ENCODE data around the gene MBNL1. TPM values are rescaled to one million over a fixed set of nuclear protein-coding genes. Genes with fewer than 3 reads are reported as not detected.

MBNL1 gene
- total and polyA plus RNA-seq, 5 donors = 52.7 to 160 (median 149) TPM

- 2% methylated on average over 14 of the region's 14 CpGs for WGBS
- H3K27me3 ChIP-seq (ENCODE audit: control insufficient read depth, insufficient read depth) = no peaks in the 10 kb centered on the region
- H3K27ac ChIP-seq (ENCODE audit: low read length) = peak overlapping the region; percentile 94
- intact Hi-C loops (cut with DNase I) = no loop called here
- DNase-seq = peak in 2 of 3 donors; percentile 44 to 68
- H3K4me3 ChIP-seq (ENCODE audit: low read length) = peak overlapping the region; percentile 84
- peak; percentile 83 for ATAC-seq
- no peaks in the 10 kb centered on the region for H3K9me3 ChIP-seq (ENCODE audit: control insufficient read depth, low read length)
- H3K4me1 ChIP-seq (ENCODE audit: control insufficient read depth, insufficient read depth, low read length) = peaks cover 10% of the 10 kb centered on the region
Measured at GRCh38 chr3:152298393-152299248, 29.9 kb downstream of the MBNL1 start.

DNA sequence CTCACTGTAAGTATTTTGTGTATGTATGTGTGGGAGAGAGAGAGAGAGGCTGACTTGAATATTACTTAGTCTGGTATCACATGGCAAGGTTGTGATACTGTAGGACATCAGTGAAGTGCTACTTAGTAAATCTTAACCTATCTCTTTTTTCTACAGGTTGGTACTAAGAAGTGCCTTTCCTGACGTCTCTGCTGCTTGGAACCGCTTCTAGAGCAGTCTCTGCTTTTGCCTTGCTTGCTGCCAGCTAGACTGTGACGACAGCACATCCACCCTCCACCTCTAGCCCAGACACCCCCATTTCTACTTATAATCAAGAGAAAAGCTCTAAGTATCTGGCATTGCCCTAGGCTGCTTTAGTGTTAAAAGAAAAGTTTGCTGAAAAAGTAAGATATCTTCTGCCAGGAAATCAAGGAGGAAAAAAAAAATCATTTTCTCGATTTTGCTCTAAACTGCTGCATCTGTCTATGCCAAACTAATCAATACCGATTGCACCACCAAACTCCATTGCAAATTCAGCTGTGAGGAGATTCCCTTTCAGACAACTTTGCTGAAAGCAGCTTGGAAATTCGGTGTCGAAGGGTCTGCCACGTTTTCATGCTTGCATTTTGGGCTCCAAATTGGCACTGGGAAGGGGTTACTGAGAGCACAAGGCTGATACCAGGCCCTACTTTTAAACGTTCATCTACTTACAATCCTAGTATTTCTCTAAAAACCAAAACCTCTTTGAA, 30.7 kb downstream of the MBNL1 start:
- Histone ChIP-seq H3K9me3 (ENCODE audit: control insufficient read depth, low read length) (no peaks in the 10 kb centered on the region), H3K27me3 (ENCODE audit: control insufficient read depth, insufficient read depth) (no peaks in the 10 kb centered on the region), H3K4me3 (ENCODE audit: low read length) (peak overlapping the region; percentile 84), H3K27ac (ENCODE audit: low read length) (peak overlapping the region; percentile 94), H3K4me1 (ENCODE audit: control insufficient read depth, insufficient read depth, low read length) (peaks cover 10% of the 10 kb centered on the region)
- ATAC-seq (peak; percentile 57 to 60), DNase-seq (peak in 1 of 3 donors; percentile 54)
- 29% methylated on average over 9 of the region's 9 CpGs for WGBS
- intact Hi-C loops (cut with DNase I) = no loop called here

GRCh38 chr3:152300029-152300731, 31.5 kb downstream of the MBNL1 start:
- H3K4me3 ChIP-seq (ENCODE audit: low read length) = peak overlapping the region; percentile 62
- peak overlapping the region; percentile 94 for H3K27ac ChIP-seq (ENCODE audit: low read length)
- ATAC-seq = no peak
- peaks cover 12% of the 10 kb centered on the region for H3K4me1 ChIP-seq (ENCODE audit: control insufficient read depth, insufficient read depth, low read length)
- H3K9me3 ChIP-seq (ENCODE audit: control insufficient read depth, low read length) = no peaks in the 10 kb centered on the region
- intact Hi-C loops (cut with DNase I) = loop anchor here in 1 of 4 donors (10.0 kb wide), 1 partner anchor 135 kb away; no protein-coding TSS in a partner anchor
- no peaks in the 10 kb centered on the region for H3K27me3 ChIP-seq (ENCODE audit: control insufficient read depth, insufficient read depth)
- 42% methylated on average over 8 of the region's 8 CpGs for WGBS
- DNase-seq = no peak

GRCh38 chr3:152301745-152302181, 33.0 kb downstream of the MBNL1 start:
- H3K27me3 ChIP-seq (ENCODE audit: control insufficient read depth, insufficient read depth) = no peaks in the 10 kb centered on the region
- intact Hi-C loops (cut with DNase I) = loop anchor here in 1 of 4 donors (10.0 kb wide), 1 partner anchor 133 kb away; no protein-coding TSS in a partner anchor
- ATAC-seq (no peak), DNase-seq (no peak)
- 42% methylated on average over 3 of the region's 3 CpGs for whole genome bisulfite sequencing
- peak overlapping the region; percentile 94 for H3K27ac ChIP-seq (ENCODE audit: low read length)
- peak overlapping the region; percentile 62 for H3K4me3 ChIP-seq (ENCODE audit: low read length)
- H3K4me1 ChIP-seq (ENCODE audit: control insufficient read depth, insufficient read depth, low read length) = peaks cover 6% of the 10 kb centered on the region
- H3K9me3 ChIP-seq (ENCODE audit: control insufficient read depth, low read length) = no peaks in the 10 kb centered on the region

DNA sequence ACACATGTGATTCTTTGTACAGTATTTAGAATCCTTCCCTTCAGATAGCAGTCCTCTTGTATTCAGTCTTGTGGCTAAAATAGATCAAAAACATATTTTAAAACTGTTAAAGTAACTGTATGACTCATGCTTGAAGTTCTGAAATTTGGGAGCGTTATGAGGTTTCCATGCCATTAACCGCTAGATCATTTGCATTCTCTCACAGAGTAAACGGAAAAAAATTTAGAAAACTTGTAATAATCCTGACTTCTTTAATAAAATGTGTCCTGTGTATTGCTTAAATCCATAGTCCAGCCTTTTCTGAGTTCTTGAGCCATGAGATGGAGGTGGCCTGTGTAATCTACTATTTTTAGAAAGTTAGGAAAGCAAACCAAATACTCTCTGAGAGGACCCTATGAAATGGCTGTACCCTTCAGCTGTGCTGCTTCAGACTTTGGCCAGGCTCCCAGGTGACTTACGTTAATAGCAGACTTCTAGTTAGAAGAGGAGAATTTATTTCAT, 33.8 kb downstream of the MBNL1 start:
- peaks cover 8% of the 10 kb centered on the region for H3K4me1 ChIP-seq (ENCODE audit: control insufficient read depth, insufficient read depth, low read length)
- DNase-seq = peak; percentile 68 to 83 (median 71)
- intact Hi-C loops (cut with DNase I) = loop anchor here in 1 of 4 donors (10.0 kb wide), 1 partner anchor 132 kb away; no protein-coding TSS in a partner anchor
- H3K27ac ChIP-seq (ENCODE audit: low read length) = peak overlapping the region; percentile 78
- no peaks in the 10 kb centered on the region for H3K9me3 ChIP-seq (ENCODE audit: control insufficient read depth, low read length)
- peak overlapping the region; percentile 50 for H3K4me3 ChIP-seq (ENCODE audit: low read length)
- no peaks in the 10 kb centered on the region for H3K27me3 ChIP-seq (ENCODE audit: control insufficient read depth, insufficient read depth)
- WGBS = 25% methylated on average over 4 of the region's 4 CpGs
- ATAC-seq = peak; percentile 75 to 76

- Histone ChIP-seq H3K9me3 (ENCODE audit: control insufficient read depth, low read length) (no peaks in the 10 kb centered on the region), H3K4me1 (ENCODE audit: control insufficient read depth, insufficient read depth, low read length) (peaks cover 14% of the 10 kb centered on the region), H3K27me3 (ENCODE audit: control insufficient read depth, insufficient read depth) (no peaks in the 10 kb centered on the region), H3K27ac (ENCODE audit: low read length) (no peak overlapping the region), H3K4me3 (ENCODE audit: low read length) (no peak overlapping the region)
- intact Hi-C loops (cut with DNase I) = loop anchor here in 1 of 4 donors (10.0 kb wide), 1 partner anchor 131 kb away; no protein-coding TSS in a partner anchor
- DNase-seq (no peak), ATAC-seq (no peak)
Measured at GRCh38 chr3:152304160-152304559, 35.4 kb downstream of the MBNL1 start.

DNA sequence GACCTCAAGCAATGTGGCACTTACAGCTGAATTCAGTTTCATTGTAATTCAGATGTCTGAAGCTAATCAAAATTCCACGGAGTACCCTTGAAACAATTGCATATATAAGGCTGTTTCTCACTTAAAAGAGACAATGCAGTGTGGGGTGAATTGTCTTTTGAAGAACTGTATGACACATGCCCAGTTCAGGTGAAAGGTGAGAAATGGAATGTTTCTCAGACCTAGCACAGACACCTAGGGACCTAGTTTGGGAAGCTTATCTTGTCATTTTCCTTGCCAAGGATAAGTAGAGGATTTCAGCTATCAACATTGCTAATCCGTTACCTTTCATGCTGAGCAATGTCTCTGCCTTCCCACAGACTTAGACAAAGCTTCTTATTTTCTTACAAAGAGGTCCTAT, 36.3 kb downstream of the MBNL1 start:
- intact Hi-C loops (cut with DNase I) = loop anchor here in 1 of 4 donors (10.0 kb wide), 1 partner anchor 130 kb away; no protein-coding TSS in a partner anchor
- Histone ChIP-seq H3K9me3 (ENCODE audit: control insufficient read depth, low read length) (no peaks in the 10 kb centered on the region), H3K27me3 (ENCODE audit: control insufficient read depth, insufficient read depth) (no peaks in the 10 kb centered on the region), H3K4me1 (ENCODE audit: control insufficient read depth, insufficient read depth, low read length) (peaks cover 13% of the 10 kb centered on the region), H3K4me3 (ENCODE audit: low read length) (no peak overlapping the region), H3K27ac (ENCODE audit: low read length) (peak overlapping the region; percentile 75)
- no peak for DNase-seq
- WGBS = 46% methylated on average over 2 of the region's 2 CpGs
- no peak for ATAC-seq

- H3K9me3 ChIP-seq (ENCODE audit: control insufficient read depth, low read length) = no peaks in the 10 kb centered on the region
- no peaks in the 10 kb centered on the region for H3K27me3 ChIP-seq (ENCODE audit: control insufficient read depth, insufficient read depth)
- DNase-seq = no peak
- intact Hi-C loops (cut with DNase I) = loop anchor here in 1 of 4 donors (10.0 kb wide), 1 partner anchor 127 kb away; no protein-coding TSS in a partner anchor
- no peak overlapping the region for H3K4me3 ChIP-seq (ENCODE audit: low read length)
- H3K27ac ChIP-seq (ENCODE audit: low read length) = peak overlapping the region; percentile 30
- peak; percentile 30 to 42 for ATAC-seq
- peaks cover 12% of the 10 kb centered on the region for H3K4me1 ChIP-seq (ENCODE audit: control insufficient read depth, insufficient read depth, low read length)
- WGBS = 61% methylated on average over 1 of the region's 1 CpG
Measured at GRCh38 chr3:152307829-152308474, 39.2 kb downstream of the MBNL1 start.

- H3K27me3 ChIP-seq (ENCODE audit: control insufficient read depth, insufficient read depth) = no peaks in the 10 kb centered on the region
- intact Hi-C loops (cut with DNase I) = loop anchor here in 1 of 4 donors (10.0 kb wide), 1 partner anchor 126 kb away; no protein-coding TSS in a partner anchor
- ATAC-seq (peak in 1 of 2 donors; percentile 9), DNase-seq (no peak)
- 95% methylated on average over 1 of the region's 1 CpG for WGBS
- no peaks in the 10 kb centered on the region for H3K9me3 ChIP-seq (ENCODE audit: control insufficient read depth, low read length)
- H3K4me1 ChIP-seq (ENCODE audit: control insufficient read depth, insufficient read depth, low read length) = peaks cover 12% of the 10 kb centered on the region
- H3K4me3 ChIP-seq (ENCODE audit: low read length) = no peak overlapping the region
- H3K27ac ChIP-seq (ENCODE audit: low read length) = peak overlapping the region; percentile 30
Measured at GRCh38 chr3:152308475-152308844, 39.7 kb downstream of the MBNL1 start.

- ATAC-seq = no peak
- whole genome bisulfite sequencing = 60% methylated on average over 3 of the region's 3 CpGs
- no peaks in the 10 kb centered on the region for H3K27me3 ChIP-seq (ENCODE audit: control insufficient read depth, insufficient read depth)
- no peaks in the 10 kb centered on the region for H3K9me3 ChIP-seq (ENCODE audit: control insufficient read depth, low read length)
- intact Hi-C loops (cut with DNase I) = loop anchor here in 1 of 4 donors (10.0 kb wide), 1 partner anchor 126 kb away; no protein-coding TSS in a partner anchor
- peaks cover 12% of the 10 kb centered on the region for H3K4me1 ChIP-seq (ENCODE audit: control insufficient read depth, insufficient read depth, low read length)
- no peak for DNase-seq
- H3K4me3 ChIP-seq (ENCODE audit: low read length) = no peak overlapping the region
- no peak overlapping the region for H3K27ac ChIP-seq (ENCODE audit: low read length)
Measured at GRCh38 chr3:152309031-152309430, 40.3 kb downstream of the MBNL1 start.
